IPS-18c (cell line): Measurements from ENCODE around the gene SERPINE2.

ENCODE experiments used
- H3K4me3 ChIP-seq: 2 replicates; pipeline ENCODE4 v1.7.0; 2013; ENCODE audit warnings: low read depth, mild to moderate bottlenecking, low read length, moderate library complexity; ENCODE audit not compliant: insufficient read depth
- H3K9me3 ChIP-seq: one replicate; pipeline ENCODE4 v1.6.1; 2013; ENCODE audit warnings: mild to moderate bottlenecking, low read length, moderate library complexity; ENCODE audit not compliant: control insufficient read depth, insufficient read depth

Gene SERPINE2

GRCh38 chr2:223996391-223996790 lies 42.7 kb downstream of the SERPINE2 start:
- Histone ChIP-seq H3K9me3 (no peaks in the 10 kb centered on the region), H3K4me3 (no peak overlapping the region)

- H3K4me3 ChIP-seq, result no peak overlapping the region
- no peaks in the 10 kb centered on the region for H3K9me3 ChIP-seq
Observed at GRCh38 chr2:223995569-223995968, 43.5 kb downstream of the SERPINE2 start.

DNA sequence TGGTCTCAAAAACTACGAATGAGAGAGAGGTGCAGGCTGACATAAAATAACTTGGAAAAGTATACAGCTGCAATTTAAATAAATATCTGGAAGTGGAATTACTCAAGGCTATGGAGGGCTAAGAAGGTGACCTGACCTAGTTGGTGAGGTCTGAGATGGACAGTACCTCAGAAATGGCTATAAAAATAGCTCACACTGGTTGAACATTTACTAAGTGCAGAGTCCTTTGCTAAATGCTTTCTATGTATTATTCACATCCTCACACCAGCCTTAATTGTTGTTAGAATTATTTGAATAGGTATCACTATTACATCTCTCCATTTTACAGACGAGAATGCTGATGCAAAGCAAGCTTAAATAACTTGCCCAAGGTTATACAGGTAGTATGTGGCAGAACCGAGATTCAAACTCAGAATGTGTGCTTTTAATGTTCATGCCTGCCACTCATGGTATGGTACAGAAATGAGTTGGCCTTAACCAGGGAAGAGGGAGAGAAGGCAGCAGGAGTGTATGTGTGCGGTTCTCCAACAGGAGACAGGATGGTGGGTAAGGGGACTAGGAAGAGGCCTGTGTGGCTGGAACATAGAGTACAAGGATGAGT lies 44.4 kb downstream of the SERPINE2 start:
- Histone ChIP-seq H3K4me3 (no peak overlapping the region), H3K9me3 (no peaks in the 10 kb centered on the region)

GRCh38 chr2:223993634-223994232 lies 45.4 kb downstream of the SERPINE2 start:
- Histone ChIP-seq H3K4me3 (no peak overlapping the region), H3K9me3 (no peaks in the 10 kb centered on the region)

- no peak overlapping the region for H3K4me3 ChIP-seq
- H3K9me3 ChIP-seq, result no peaks in the 10 kb centered on the region
Observed at GRCh38 chr2:223991611-223992010, 47.5 kb downstream of the SERPINE2 start.

GRCh38 chr2:223989856-223990232 lies 49.2 kb downstream of the SERPINE2 start:
- no peaks in the 10 kb centered on the region for H3K9me3 ChIP-seq
- no peak overlapping the region for H3K4me3 ChIP-seq

- Histone ChIP-seq H3K9me3 (no peaks in the 10 kb centered on the region), H3K4me3 (no peak overlapping the region)
Observed at GRCh38 chr2:223989206-223989855, 49.8 kb downstream of the SERPINE2 start.

- Histone ChIP-seq H3K4me3 (no peak overlapping the region), H3K9me3 (no peaks in the 10 kb centered on the region)
Observed at GRCh38 chr2:223981241-223981640, 57.8 kb downstream of the SERPINE2 start.

- H3K9me3 ChIP-seq, result no peaks in the 10 kb centered on the region
- H3K4me3 ChIP-seq, result no peak overlapping the region
Observed at GRCh38 chr2:223980803-223981202, 58.3 kb downstream of the SERPINE2 start.

GRCh38 chr2:223980397-223980735 lies 58.7 kb downstream of the SERPINE2 start:
- Histone ChIP-seq H3K9me3 (no peaks in the 10 kb centered on the region), H3K4me3 (no peak overlapping the region)

GRCh38 chr2:223979730-223980396 lies 59.2 kb downstream of the SERPINE2 start:
- Histone ChIP-seq H3K9me3 (no peaks in the 10 kb centered on the region), H3K4me3 (no peak overlapping the region)

- H3K4me3 ChIP-seq, result no peak overlapping the region
- H3K9me3 ChIP-seq, result no peaks in the 10 kb centered on the region
Observed at GRCh38 chr2:223978451-223978850, 60.6 kb downstream of the SERPINE2 start.

DNA sequence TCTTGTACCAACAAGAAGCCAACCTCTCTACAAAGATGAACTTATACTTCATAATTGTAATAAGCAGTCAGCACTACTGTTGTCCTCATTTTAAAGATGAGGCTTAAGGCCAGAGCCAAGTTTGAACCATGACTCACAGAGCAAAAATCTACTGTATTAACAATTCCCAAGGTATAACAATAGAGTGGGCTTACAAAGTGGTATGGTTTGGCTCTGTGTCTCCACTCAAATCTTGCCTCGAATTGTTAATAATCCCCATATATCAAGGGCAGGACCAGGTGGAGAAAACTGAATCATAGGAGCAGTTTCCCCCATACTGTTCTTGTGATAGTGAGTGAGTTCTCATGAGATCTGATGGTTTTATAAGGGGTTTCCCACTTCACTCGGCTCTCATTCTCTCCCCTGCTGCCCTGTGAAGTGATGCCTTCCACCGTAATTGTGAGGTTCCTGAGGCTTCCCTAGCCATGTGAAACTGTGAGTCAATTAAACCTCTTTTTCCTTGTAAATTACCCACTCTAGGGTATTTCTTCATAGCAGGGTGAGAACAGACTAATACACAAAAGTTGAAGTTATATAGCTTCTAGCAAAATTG lies 62.4 kb downstream of the SERPINE2 start:
- H3K4me3 ChIP-seq, result no peak overlapping the region
- H3K9me3 ChIP-seq, result no peaks in the 10 kb centered on the region

DNA sequence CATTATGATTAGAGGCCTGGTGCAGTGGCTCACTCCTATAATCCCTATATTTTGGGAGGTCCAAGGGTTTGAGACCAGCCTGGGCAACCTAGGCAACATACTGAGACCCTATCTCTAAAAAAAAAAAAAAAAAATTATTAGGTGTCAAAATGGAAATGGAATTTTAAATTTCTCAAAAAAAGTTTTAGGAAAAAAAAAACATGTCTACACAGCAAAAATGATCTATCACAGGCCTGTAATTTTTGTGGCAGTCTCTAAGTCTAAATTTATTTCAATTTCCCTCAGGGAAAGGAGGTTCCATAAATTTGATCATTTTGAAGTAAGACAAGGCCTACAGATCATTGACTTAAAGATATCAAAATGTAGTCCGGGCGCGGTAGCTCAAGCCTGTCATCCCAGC lies 65.5 kb downstream of the SERPINE2 start:
- no peak overlapping the region for H3K4me3 ChIP-seq
- no peaks in the 10 kb centered on the region for H3K9me3 ChIP-seq

GRCh38 chr2:223972656-223973102 lies 66.4 kb downstream of the SERPINE2 start:
- Histone ChIP-seq H3K9me3 (no peaks in the 10 kb centered on the region), H3K4me3 (no peak overlapping the region)

- H3K9me3 ChIP-seq, result no peaks in the 10 kb centered on the region
- no peak overlapping the region; the same call in 1 of the 2 replicates for H3K4me3 ChIP-seq
Observed at GRCh38 chr2:223971731-223972130, 67.4 kb downstream of the SERPINE2 start.

GRCh38 chr2:223970343-223971128 lies 68.5 kb downstream of the SERPINE2 start:
- Histone ChIP-seq H3K4me3 (no peak overlapping the region), H3K9me3 (no peaks in the 10 kb centered on the region)
